HG03064 (cell line): Measurements from ENCODE around the gene RAC3.

Source experiments
- ATAC-seq: cut with Tn5 transposase; IDR thresholded peaks from one replicate; pipeline ENCODE4 v1.9.1; 2021; ENCODE audit warnings: low read depth; ENCODE audit not compliant: unreplicated experiment

Gene RAC3

DNA sequence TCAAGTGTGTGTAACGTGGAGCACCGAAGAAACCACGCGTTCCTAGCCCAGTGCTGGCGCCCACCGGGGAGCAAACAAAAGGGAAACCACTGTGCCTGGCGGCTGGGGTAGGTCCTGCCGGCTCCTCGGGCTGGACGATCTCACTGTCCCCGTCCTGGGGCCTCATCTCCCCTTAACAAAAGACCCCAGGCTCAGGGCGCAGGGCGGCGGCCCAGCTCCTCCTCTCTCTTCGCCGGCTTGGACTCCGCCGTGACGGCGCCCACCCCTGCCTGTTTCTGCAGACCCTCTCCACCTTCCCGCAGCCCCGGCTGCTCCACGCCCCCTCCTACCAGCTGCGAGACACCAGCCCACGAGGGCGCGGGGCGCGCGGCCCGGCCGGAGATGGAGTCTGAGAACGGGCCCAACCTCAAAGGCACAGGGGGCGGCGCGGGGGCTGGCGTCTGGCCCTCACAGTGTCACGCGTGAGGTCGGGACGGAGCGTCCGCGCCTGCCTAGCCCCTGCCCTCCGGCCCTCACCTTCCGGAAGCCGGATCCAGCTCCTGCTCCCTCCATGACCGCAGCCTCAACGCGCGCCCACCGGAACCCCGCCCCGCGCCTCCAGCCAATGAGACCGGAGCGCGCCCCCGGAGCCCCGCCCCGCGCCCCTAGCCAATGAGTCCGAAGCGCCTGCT is 9.0 kb upstream of the RAC3 start, which contains the start of gene CENPX:
TSS of gene CENPX (minus strand) at position 569 of the 671 bp plus-strand sequence. CDS start at position 552, 17 bp downstream.
- ATAC-seq = peak; percentile 60

DNA sequence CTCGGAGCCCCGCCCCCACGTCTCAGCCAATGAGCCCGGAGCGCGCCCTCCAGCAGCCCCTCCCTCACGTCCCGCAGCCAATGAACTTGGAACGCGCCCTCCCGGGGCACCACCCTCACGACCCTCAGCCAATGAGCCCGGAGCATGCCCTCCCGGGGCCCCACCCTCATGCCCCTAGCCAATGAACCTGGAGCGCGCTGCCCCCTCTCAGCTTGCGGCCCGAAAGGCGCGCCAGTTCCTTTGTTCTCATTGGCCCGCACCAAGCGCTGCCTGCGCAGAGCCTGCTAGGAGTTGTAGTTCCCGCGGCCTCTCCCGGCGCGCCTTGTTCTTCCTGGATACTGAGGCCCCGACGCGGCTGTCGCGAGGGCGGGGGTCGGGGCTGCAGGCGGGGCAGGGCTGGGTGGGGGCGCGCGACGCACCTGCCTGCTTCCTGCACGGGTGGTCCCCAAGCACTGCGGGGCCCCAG is 8.5 kb upstream of the RAC3 start, which contains the start of gene LRRC45:
TSS of gene LRRC45 (plus strand) at position 325 of the 466 bp plus-strand sequence. CDS start 339 bp downstream, outside the sequence.
- peak; percentile 68 for ATAC-seq

DNA sequence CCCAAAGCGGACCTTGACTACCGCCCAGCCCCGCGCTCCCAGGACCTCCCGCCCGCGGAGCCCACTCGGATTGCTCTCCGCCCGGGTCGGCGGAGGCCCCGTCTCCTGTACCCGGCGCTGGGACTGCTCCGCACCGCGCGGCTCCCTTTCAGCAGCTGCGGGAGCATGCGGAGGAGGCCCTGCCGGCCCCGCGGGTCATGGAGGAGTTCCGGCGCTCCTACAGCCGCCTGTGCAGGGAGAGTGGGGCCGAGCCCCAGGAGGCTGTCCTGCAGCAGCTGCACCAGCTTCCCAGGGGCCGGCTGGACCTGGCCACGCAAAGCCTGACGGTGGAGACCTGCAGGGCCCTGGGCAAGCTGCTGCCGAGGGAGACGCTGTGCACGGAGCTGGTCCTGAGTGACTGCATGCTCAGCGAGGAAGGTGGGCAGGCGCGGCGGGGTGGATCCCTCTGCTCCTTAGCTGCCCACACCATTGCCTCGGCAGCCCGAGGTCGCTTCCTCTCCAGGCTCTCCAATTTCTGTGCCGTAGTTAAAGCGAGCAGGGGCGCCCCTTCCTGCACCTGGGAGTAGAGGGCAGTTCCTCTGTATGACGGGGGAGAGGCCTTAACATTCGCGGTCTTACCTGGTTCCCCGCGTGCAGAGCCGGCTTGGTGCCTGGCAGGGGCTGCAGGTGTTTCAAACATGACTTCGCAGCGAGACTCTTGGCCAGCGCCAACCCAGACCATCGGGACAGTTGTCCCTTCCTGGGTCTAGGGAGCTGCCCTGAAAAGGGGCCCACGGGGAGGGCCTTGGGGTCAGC is 7.8 kb upstream of the RAC3 start:
- ATAC-seq = peak; percentile 19

- ATAC-seq = no peak
Measured at GRCh38 chr17:82024859-82025258, 6.6 kb upstream of the RAC3 start.

- no peak for ATAC-seq
Measured at GRCh38 chr17:82025401-82026107, 5.9 kb upstream of the RAC3 start.

DNA sequence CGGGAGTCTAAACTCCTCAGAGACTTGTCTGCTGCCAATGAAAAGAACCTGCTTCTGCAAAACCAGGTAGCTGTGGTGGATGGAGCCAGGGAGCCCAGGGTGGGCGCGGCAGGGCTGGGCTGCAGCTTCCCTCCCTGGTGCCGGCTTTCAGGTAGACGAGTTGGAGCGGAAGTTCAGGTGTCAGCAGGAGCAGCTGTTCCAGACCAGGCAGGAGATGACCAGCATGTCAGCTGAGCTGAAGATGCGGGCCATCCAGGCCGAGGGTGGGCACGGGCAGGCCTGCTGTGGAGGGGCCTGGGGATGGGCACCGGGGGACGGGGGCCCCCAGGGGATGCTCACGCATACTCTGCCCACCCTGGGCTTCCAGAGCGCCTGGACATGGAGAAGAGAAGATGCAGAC is 3.2 kb upstream of the RAC3 start:
- no peak for ATAC-seq

DNA sequence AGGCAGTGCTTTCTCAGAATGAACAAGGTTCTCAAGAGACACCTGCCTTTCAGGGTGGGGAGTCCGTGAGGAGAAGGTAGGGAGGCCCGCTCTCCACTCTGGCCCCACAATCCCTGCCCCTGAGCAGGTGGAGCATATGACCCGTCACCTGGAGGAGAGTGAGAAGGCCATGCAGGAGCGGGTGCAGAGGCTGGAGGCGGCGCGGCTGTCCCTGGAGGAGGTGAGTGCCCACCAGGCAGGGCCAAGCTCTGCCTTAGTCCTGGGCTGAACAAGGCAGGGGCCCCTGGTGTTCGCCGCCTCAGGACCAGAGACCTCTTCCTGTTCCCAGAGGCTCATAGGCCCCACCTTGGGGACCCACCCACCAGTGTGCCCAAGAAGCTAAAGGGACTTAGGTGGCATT is 2.5 kb upstream of the RAC3 start:
- ATAC-seq = no peak

- ATAC-seq = no peak
Measured at GRCh38 chr17:82029391-82029790, 2.1 kb upstream of the RAC3 start.

DNA sequence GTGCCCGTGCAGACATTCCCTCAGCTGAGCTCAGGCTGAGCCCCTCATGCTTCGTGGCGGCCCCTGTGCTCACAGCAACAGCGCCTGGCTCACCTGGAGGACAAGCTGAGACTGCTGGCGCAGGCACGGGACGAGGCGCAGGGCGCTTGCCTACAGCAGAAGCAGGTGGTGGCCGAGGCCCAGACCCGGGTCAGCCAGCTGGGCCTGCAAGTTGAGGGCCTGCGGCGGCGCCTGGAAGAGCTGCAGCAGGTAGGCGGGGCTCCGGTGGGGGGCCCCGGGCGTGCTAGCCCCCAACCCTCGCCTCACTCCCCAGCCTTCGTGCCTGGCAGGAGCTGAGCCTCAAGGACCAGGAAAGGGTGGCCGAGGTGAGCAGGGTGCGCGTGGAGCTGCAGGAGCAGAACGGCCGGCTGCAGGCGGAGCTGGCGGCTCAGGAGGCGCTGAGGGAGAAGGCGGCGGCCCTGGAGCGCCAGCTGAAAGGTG is 1.4 kb upstream of the RAC3 start:
- no peak for ATAC-seq

DNA sequence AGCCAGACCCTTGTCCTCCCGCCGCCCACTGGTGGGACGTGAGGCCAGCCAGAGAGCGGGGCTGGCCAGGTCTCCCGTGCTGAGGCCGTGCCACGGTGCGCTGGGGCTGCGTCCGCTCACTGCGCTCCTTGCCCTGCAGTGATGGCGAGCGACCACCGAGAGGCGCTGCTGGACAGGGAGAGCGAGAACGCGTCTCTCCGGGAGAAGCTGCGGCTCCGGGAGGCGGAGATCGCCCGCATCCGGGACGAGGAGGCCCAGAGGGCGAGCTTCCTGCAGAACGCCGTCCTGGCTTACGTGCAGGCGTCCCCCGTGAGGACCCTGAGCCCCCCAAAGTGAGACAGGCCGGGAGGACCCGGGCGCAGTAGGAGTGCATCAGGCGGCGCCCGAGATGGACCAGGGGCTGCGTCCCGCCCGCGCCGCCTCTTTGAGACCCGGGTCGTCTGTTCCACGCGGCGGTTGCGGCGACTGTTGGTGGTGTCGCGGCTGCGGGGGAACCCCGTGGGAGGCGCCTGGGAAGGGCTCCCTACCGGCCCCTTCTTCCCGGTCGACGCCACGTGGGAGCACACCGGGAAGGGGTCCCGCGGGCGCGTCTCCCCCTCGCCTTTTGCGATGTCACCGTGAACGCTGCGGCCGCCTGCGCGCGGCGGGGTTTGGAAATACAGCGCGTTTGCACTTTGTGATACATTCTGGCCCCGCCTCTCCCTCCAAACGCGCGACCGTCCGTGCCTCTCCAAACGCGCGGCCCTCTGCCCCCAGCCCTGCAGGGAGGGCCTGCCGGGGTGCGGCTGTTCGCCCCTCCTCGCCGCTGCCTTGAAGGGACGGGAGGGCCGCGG is 792 bp upstream of the RAC3 start:
- ATAC-seq = no peak

- ATAC-seq = no peak
Measured at GRCh38 chr17:82031885-82032627, 578 bp downstream of the RAC3 start.

- no peak for ATAC-seq
Measured at GRCh38 chr17:82033359-82034085, 2.0 kb downstream of the RAC3 start.

DNA sequence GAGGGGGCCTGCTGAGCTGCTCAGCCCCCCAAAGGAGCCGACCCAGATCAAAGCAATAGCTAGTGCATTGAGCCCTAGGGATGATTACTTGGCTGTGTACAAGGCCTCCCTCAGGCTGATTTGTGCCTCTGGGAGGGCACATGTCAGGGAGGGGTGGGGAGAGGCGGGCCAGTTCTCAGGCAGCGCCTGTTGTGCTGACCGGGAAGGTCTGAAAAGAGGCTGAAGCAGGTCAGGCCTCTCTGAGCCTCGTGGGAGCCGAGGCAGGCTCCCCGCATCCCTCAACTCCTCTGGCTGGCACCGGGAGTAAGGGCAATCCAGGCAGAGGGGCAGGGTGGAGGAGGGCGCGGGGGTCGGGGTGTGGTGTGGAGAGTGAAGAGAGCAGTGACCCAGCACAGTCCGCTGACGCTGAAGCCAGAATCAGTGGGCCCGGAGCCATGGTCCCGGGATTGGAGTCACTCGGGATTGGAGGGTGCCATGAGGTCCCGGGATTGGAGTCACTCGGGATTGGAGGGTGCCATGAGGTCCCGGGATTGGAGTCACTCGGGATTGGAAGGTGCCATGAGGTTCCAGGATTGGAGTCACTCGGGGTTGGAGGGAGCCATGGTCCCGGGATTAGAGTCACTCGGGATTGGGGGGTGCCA is 3.0 kb downstream of the RAC3 start:
- ATAC-seq = no peak

DNA sequence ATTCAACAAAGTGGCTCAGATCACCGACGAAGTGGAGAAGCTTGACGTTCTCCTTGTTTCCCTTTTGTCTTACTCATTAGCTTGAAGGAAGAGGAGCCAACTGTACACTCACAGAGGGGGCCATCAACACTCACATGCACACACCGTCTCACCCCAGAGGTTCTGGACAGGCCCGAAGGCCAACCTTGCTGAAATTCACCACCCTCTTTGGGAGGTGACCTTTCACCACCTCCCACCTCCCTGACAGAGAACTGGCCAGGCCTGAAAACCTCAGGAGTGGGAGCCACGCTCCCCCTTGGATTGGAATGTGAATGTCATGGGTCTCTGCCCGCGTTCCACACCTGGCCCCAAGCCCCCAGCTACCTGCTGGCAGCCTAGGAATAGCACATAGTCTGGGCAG is 4.0 kb downstream of the RAC3 start:
- no peak for ATAC-seq

DNA sequence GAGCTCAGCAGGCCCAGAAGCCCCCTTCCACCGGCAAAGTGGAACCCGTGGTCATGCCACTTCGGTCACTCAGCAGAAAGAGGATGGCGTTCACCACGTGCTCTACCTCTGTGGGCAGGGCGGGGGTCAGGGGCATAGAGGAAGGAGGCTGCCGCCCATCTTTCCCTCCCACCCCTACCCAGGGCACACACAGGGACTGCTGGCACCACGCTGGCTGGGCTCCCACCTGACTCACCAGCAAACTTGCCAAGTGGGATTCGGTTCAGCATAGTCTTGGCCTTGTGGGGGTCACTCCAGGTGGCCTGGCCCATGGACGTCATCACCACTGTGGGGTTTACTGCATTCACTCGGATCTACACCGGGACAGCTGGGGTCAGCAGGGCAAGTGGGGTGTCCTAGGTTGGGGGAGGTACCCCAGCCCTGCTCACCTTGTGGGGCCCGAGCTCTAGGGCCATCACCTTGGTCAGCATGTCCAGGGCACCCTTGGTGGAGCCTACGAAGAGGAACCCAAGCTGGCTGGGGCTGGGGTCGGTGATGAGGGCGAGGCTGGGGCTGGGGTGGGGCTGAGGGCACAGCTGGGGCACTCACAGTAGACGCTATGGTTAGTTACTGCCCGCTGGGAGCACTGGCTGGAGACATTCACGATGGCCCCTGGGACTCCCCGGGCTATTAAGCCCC is 4.6 kb downstream of the RAC3 start:
- ATAC-seq = no peak

GRCh38 chr17:82036634-82037091 is 5.2 kb downstream of the RAC3 start:
- no peak for ATAC-seq

- ATAC-seq = peak; percentile 78
Measured at GRCh38 chr17:82037092-82037888, 5.8 kb downstream of the RAC3 start, which contains the start of gene DCXR. TSS of gene DCXR (minus strand) at chr17:82037697. CDS start at chr17:82037682, 15 bp downstream.
